A549 (cell line): ENCODE data around the gene PPIF. TPM values are rescaled to one million over a fixed set of nuclear protein-coding genes. Genes with fewer than 3 reads are reported as not detected.

Source experiments
- ATAC-seq, 2 experiments: fragments of 200-7000 bp in 1 of 2; fragments of >200 bp in 1 of 2; cut with Nextera tagmentation in 1 of 2; cut with Tn5 transposase in 1 of 2; 3 replicates each; pipeline versions ENCODE4 v1.8.0 to v1.9.1; 2018 to 2020; ENCODE audit warnings: mild to moderate bottlenecking in 1 of 2, moderate library complexity in 1 of 2
- CTCF ChIA-PET: fragments of 300-600 bp; sonication (Branson Sonifier 250); formaldehyde crosslinking; extraction: SDS; loops from one replicate; lab custom pipeline; 2021; ENCODE audit warnings: antibody characterized with exemption, inconsistent platforms; lab: Yijun Ruan, JAX
- POLR2A ChIA-PET: fragments of 350-600 bp; formaldehyde crosslinking; extraction: SDS; loops from one replicate; lab custom pipeline; 2021; ENCODE audit warnings: antibody characterized with exemption, inconsistent platforms; lab: Yijun Ruan, JAX
- DNase-seq, 2 experiments: peaks; one replicate each; pipeline versions ENCODE4 v3.0.0 to v3.0.0-alpha.2; 2011 to 2016; ENCODE audit warnings: low read depth in 1 of 2, low spot score in 1 of 2
- FAIRE-seq: peaks from 2 replicates; lab custom pipeline; 2011; peaks lifted over from hg19 to GRCh38; lab: Jason Lieb, UNC
- H3K27ac ChIP-seq, 2 experiments: fragments of >200 bp; sonication (Bioruptor Twin); formaldehyde crosslinking; 3 replicates each; pipeline ENCODE4 v1.5.1; 2016 to 2017
- H3K4me1 ChIP-seq: fragments of >200 bp; sonication (Bioruptor Twin); formaldehyde crosslinking; 3 replicates; pipeline ENCODE4 v1.6.1; 2016
- H3K4me2 ChIP-seq: fragments of >200 bp; sonication (Bioruptor Twin); formaldehyde crosslinking; 3 replicates; pipeline ENCODE4 v1.6.1; 2016
- H3K4me3 ChIP-seq: fragments of >200 bp; sonication (Bioruptor Twin); formaldehyde crosslinking; 3 replicates; pipeline ENCODE4 v1.5.1; 2016
- H3K9me3 ChIP-seq: fragments of >200 bp; sonication (Bioruptor Twin); formaldehyde crosslinking; 3 replicates; pipeline ENCODE4 v1.6.1; 2016
- CEBPB ChIP-seq, 2 experiments: fragments of >200 bp in 1 of 2; sonication (Bioruptor Twin) in 1 of 2; formaldehyde crosslinking in 1 of 2; IDR thresholded peaks; 2 replicates each; pipeline ENCODE4 v1.6.1; 2012 to 2016
- CHD2 ChIP-seq: fragments of 150-350 bp; IDR thresholded peaks from 2 replicates; pipeline ENCODE4 v1.6.1; 2014; ENCODE audit warnings: low read length; ENCODE audit not compliant: partially characterized antibody
- CHD4 ChIP-seq: fragments of 200-600 bp; sonication (generic); IDR thresholded peaks from 2 replicates; pipeline ENCODE4 v1.6.1; 2016; ENCODE audit warnings: antibody characterized with exemption, mild to moderate bottlenecking, borderline replicate concordance
- EHF ChIP-seq: fragments of 250-450 bp; sonication (Bioruptor Pico); IDR thresholded peaks from 2 replicates; pipeline ENCODE4 v1.5.0; 2020; ENCODE audit warnings: mild to moderate bottlenecking
- EHMT2 ChIP-seq: fragments of 200-600 bp; sonication (generic); IDR thresholded peaks from 2 replicates; pipeline ENCODE4 v1.6.1; 2016; ENCODE audit warnings: antibody characterized with exemption, low read depth, mild to moderate bottlenecking, moderate library complexity
- FOSL2 ChIP-seq, 2 experiments: fragments of 450-650 bp in 1 of 2; fragments of >200 bp in 1 of 2; sonication (Bioruptor Twin) in 1 of 2; formaldehyde crosslinking; IDR thresholded peaks; 2 replicates each; pipeline versions ENCODE4 v1.5.0 to v1.6.1; 2016 to 2020; ENCODE audit warnings: mild to moderate bottlenecking in 1 of 2, moderate library complexity in 1 of 2
- HOXA7 ChIP-seq: fragments of 250-450 bp; sonication (Bioruptor Pico); IDR thresholded peaks from 2 replicates; pipeline ENCODE4 v1.5.0; 2020; ENCODE audit warnings: mild to moderate bottlenecking, moderate library complexity
- HOXB13 ChIP-seq: fragments of 250-450 bp; sonication (Bioruptor Pico); IDR thresholded peaks from 2 replicates; pipeline ENCODE4 v1.5.0; 2020; ENCODE audit warnings: low read depth, mild to moderate bottlenecking, moderate library complexity
- JUNB ChIP-seq: fragments of >200 bp; sonication (Bioruptor Twin); formaldehyde crosslinking; IDR thresholded peaks from 2 replicates; pipeline ENCODE4 v1.6.1; 2016
- KDM5A ChIP-seq: fragments of 200-600 bp; sonication (generic); IDR thresholded peaks from 2 replicates; pipeline ENCODE4 v1.6.1; 2016; ENCODE audit warnings: antibody characterized with exemption, mild to moderate bottlenecking
- MAFK ChIP-seq: fragments of 450-650 bp; IDR thresholded peaks from 2 replicates; pipeline ENCODE4 v1.6.1; 2014; ENCODE audit not compliant: partially characterized antibody
- MAZ ChIP-seq: fragments of 150-350 bp; IDR thresholded peaks from 2 replicates; pipeline ENCODE4 v1.6.1; 2014; ENCODE audit warnings: antibody characterized with exemption, low read depth, low read length, borderline replicate concordance
- NFE2L2 ChIP-seq: fragments of 150-350 bp; conservative IDR thresholded peaks from 2 replicates; pipeline ENCODE4 v1.6.1; 2014; ENCODE audit warnings: low read length
- NPAS2 ChIP-seq: fragments of 250-450 bp; sonication (Bioruptor Pico); IDR thresholded peaks from 2 replicates; pipeline ENCODE4 v1.8.0; 2022; ENCODE audit warnings: mild to moderate bottlenecking, moderate library complexity, borderline replicate concordance
- RAD21 ChIP-seq, 2 experiments: fragments of >200 bp in 1 of 2; sonication (Bioruptor Twin) in 1 of 2; formaldehyde crosslinking in 1 of 2; IDR thresholded peaks in 1 of 2; conservative IDR thresholded peaks in 1 of 2; 2 replicates in 1 of 2; 3 replicates in 1 of 2; pipeline ENCODE4 v1.6.1; 2012 to 2018; ENCODE audit warnings: inconsistent platforms in 1 of 2
- RCOR1 ChIP-seq: fragments of 150-350 bp; IDR thresholded peaks from 2 replicates; pipeline ENCODE4 v1.6.1; 2014; ENCODE audit warnings: antibody characterized with exemption, low read length, low read depth
- RFX5 ChIP-seq: fragments of 450-650 bp; IDR thresholded peaks from 2 replicates; pipeline ENCODE4 v1.7.1; 2014; ENCODE audit warnings: antibody characterized with exemption, mild to moderate bottlenecking, moderate library complexity
- RNF2 ChIP-seq: fragments of 200-600 bp; sonication (generic); IDR thresholded peaks from 2 replicates; pipeline ENCODE4 v1.6.1; 2016; ENCODE audit warnings: low read depth, mild to moderate bottlenecking, antibody characterized with exemption, moderate library complexity, borderline replicate concordance
- WGBS: methylation state at CpG from one replicate; pipeline ENCODE4 v1.1.6; 2017; ENCODE audit errors: missing lambda C conversion rate; 5-methylcytosine and 5-hydroxymethylcytosine counted together
- polyA plus RNA-seq, 4 experiments: library from polyadenylated mRNA; depleted of rRNA in 3 of 4; stranded (reverse); fragments of >200 nt; fragmentation: RNase III in 1 of 4; extraction: RNeasy Plus Mini Kit Qiagen cat#74134 plus additional on column Dnase treatment in 1 of 4; gene quantifications; 2 replicates in 3 of 4; 3 replicates in 1 of 4; pipeline ENCODE4 v1.2.3, GENCODE V29; 2011 to 2017
- TF ChIP-seq, protein P1 (sequence below): fragments of 450-650 bp; IDR thresholded peaks from 2 replicates; pipeline ENCODE4 v1.6.1; 2014; ENCODE audit warnings: antibody characterized with exemption
- TF ChIP-seq, protein P2 (sequence below): fragments of 250-450 bp; sonication (Bioruptor Pico); IDR thresholded peaks from 2 replicates; pipeline ENCODE4 v1.5.0; 2020; ENCODE audit warnings: low read depth, mild to moderate bottlenecking, moderate library complexity
- TF ChIP-seq, protein P3 (sequence below): fragments of 250-450 bp; sonication (Bioruptor Pico); IDR thresholded peaks from 2 replicates; pipeline ENCODE4 v1.5.0; 2021; ENCODE audit warnings: mild to moderate bottlenecking, moderate library complexity, borderline replicate concordance
- TF ChIP-seq, protein P4 (sequence below): IDR thresholded peaks from 2 replicates; pipeline ENCODE4 v1.6.1; 2012; ENCODE audit warnings: low read depth, borderline replicate concordance
- TF ChIP-seq, protein P5 (sequence below): IDR thresholded peaks from 2 replicates; pipeline ENCODE4 v1.6.1; 2012
- TF ChIP-seq, protein P6 (sequence below): fragments of 200-600 bp; sonication (generic); IDR thresholded peaks from 2 replicates; pipeline ENCODE4 v1.6.1; 2016; ENCODE audit warnings: antibody characterized with exemption, mild to moderate bottlenecking, moderate library complexity

PPIF gene
- polyA plus RNA-seq, 2 of the 4 experiments (the other 2 are of a cell fraction), result 44.8 to 75.0 TPM

DNA sequence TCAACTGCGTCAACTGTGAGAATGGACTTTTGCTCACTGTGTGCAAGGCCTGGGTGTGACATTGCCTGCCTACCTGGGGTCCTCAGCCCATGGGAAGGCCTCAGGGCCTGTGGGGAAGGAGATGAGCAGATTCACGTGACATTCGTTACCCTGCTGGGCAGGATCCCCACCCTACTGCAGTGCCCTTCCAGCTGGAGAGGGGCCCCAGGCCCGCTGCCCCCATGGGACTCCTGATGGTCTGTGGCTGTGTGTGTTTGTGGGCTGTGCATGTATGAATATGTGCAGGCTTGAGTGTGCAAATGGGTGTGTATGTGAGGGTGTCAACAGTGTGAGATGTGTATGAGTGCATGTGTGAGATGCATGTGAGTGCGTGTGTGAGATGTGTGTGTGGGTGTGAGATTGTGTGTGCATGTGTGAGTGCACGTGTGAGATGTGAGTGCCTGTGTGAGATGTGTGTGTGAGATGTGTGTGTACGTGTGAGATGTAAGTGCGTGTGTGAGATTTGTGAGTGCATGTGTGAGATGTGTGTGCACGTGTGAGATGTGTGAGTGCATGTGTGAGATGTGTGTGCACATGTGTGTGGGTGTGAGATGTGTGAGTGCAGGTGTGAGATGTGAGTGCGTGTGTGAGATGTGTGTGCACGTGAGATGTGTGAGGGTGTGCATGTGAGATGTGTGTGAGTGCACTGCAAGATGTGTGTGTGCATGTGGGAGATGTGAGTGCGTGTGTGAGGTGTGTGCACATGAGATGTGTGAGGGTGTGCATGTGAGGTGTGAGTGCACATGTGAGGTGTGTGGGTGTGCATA, 29.7 kb downstream of the PPIF start:
- WGBS, result 86% methylated on average over 12 of the region's 12 CpGs
- Histone ChIP-seq H3K4me3 (no peak overlapping the region), H3K27ac (no peak overlapping the region), H3K4me1 (peaks cover 27% of the 10 kb centered on the region), H3K4me2 (no peak overlapping the region), H3K9me3 (no peaks in the 10 kb centered on the region)
- ChIA-PET CTCF (interaction anchor here (0.9 to 5.7 kb wide), 4 partner anchors 11 to 112 kb away, joined by 3 to 145 read pairs (median 15); no protein-coding TSS in a partner anchor), POLR2A (no interaction called here)
- DNase-seq (no peak), ATAC-seq (no peak), FAIRE-seq (no peak)
- TF ChIP-seq RNF2 (no peak), HOXA7 (CRISPR knock-in tag) (no peak), RFX5 (no peak), EHMT2 (no peak), HOXB13 (CRISPR knock-in tag) (no peak), CHD4 (no peak), RAD21 (conservative IDR thresholded peaks at IDR 0.05 in 1 of 2, IDR thresholded peaks at IDR 0.05 in 1 of 2) (no peak), KDM5A (no peak), MAZ (no peak), CEBPB (IDR thresholded peaks at IDR 0.05) (no peak), RCOR1 (no peak)
- TF ChIP-seq, protein P1, sequence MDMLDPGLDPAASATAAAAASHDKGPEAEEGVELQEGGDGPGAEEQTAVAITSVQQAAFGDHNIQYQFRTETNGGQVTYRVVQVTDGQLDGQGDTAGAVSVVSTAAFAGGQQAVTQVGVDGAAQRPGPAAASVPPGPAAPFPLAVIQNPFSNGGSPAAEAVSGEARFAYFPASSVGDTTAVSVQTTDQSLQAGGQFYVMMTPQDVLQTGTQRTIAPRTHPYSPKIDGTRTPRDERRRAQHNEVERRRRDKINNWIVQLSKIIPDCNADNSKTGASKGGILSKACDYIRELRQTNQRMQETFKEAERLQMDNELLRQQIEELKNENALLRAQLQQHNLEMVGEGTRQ, result no peak
- TF ChIP-seq, protein P2, sequence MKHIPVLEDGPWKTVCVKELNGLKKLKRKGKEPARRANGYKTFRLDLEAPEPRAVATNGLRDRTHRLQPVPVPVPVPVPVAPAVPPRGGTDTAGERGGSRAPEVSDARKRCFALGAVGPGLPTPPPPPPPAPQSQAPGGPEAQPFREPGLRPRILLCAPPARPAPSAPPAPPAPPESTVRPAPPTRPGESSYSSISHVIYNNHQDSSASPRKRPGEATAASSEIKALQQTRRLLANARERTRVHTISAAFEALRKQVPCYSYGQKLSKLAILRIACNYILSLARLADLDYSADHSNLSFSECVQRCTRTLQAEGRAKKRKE (CRISPR knock-in tag), result no peak
- TF ChIP-seq, protein P3, sequence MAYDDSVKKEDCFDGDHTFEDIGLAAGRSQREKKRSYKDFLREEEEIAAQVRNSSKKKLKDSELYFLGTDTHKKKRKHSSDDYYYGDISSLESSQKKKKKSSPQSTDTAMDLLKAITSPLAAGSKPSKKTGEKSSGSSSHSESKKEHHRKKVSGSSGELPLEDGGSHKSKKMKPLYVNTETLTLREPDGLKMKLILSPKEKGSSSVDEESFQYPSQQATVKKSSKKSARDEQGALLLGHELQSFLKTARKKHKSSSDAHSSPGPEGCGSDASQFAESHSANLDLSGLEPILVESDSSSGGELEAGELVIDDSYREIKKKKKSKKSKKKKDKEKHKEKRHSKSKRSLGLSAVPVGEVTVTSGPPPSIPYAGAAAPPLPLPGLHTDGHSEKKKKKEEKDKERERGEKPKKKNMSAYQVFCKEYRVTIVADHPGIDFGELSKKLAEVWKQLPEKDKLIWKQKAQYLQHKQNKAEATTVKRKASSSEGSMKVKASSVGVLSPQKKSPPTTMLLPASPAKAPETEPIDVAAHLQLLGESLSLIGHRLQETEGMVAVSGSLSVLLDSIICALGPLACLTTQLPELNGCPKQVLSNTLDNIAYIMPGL (CRISPR knock-in tag), result no peak

DNA sequence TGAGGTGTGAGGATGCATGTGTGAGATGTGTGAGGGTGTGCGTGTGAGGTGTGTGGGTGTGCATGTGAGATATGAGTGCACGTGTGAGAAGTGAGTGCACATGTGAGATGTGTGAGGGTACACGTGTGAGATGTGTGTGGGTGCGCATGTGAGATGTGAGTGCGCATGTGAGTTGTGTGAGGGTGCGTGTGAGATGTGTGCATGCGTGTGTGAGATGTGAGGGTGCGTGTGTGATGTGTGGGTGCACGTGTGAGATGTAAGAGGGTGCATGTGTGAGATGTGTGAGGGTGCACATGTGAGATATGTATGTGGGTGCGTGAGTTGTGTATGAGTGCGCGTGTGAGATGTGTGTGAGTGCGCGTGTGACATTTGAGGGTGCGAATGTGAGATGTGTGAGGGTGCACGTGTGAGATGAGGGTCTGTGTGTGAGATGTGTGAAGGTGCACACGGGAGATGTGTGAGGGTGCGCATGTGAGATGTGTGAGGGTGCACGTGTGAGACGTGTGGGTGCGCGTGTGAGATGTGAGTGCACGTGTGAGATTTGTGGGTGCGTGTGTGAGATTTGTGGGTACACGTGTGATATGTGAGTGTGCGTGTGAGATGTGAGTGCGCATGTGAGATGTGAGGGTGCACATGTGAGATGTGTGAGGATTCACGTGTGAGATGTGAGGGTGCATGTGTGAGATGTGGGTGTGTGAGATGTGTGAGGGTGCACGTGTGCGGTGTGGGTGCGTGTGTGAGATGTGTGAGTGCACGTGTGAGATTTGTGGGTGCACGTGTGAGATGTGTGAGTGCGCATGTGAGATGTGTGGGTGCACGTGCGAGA, 30.5 kb downstream of the PPIF start:
- H3K27ac ChIP-seq, result no peak overlapping the region
- 87% methylated on average over 36 of the region's 36 CpGs for WGBS
- TF ChIP-seq HOXB13 (CRISPR knock-in tag) (no peak), CHD2 (no peak), NFE2L2 (no peak), MAZ (no peak), NPAS2 (no peak), FOSL2 (IDR thresholded peaks at IDR 0.05) (no peak), FOSL2 (CRISPR knock-in tag; IDR thresholded peaks at IDR 0.05) (no peak), EHF (CRISPR knock-in tag) (no peak), MAFK (no peak), JUNB (no peak)
- TF ChIP-seq, protein P4, sequence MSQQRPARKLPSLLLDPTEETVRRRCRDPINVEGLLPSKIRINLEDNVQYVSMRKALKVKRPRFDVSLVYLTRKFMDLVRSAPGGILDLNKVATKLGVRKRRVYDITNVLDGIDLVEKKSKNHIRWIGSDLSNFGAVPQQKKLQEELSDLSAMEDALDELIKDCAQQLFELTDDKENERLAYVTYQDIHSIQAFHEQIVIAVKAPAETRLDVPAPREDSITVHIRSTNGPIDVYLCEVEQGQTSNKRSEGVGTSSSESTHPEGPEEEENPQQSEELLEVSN, result no peak
- TF ChIP-seq, protein P5, sequence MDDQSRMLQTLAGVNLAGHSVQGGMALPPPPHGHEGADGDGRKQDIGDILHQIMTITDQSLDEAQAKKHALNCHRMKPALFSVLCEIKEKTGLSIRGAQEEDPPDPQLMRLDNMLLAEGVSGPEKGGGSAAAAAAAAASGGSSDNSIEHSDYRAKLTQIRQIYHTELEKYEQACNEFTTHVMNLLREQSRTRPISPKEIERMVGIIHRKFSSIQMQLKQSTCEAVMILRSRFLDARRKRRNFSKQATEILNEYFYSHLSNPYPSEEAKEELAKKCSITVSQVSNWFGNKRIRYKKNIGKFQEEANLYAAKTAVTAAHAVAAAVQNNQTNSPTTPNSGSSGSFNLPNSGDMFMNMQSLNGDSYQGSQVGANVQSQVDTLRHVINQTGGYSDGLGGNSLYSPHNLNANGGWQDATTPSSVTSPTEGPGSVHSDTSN, result no peak
- TF ChIP-seq, protein P6, sequence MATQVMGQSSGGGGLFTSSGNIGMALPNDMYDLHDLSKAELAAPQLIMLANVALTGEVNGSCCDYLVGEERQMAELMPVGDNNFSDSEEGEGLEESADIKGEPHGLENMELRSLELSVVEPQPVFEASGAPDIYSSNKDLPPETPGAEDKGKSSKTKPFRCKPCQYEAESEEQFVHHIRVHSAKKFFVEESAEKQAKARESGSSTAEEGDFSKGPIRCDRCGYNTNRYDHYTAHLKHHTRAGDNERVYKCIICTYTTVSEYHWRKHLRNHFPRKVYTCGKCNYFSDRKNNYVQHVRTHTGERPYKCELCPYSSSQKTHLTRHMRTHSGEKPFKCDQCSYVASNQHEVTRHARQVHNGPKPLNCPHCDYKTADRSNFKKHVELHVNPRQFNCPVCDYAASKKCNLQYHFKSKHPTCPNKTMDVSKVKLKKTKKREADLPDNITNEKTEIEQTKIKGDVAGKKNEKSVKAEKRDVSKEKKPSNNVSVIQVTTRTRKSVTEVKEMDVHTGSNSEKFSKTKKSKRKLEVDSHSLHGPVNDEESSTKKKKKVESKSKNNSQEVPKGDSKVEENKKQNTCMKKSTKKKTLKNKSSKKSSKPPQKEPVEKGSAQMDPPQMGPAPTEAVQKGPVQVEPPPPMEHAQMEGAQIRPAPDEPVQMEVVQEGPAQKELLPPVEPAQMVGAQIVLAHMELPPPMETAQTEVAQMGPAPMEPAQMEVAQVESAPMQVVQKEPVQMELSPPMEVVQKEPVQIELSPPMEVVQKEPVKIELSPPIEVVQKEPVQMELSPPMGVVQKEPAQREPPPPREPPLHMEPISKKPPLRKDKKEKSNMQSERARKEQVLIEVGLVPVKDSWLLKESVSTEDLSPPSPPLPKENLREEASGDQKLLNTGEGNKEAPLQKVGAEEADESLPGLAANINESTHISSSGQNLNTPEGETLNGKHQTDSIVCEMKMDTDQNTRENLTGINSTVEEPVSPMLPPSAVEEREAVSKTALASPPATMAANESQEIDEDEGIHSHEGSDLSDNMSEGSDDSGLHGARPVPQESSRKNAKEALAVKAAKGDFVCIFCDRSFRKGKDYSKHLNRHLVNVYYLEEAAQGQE, result no peak

More for the DNA sequence above, 30.5 kb downstream of the PPIF start:
- ATAC-seq (no peak), DNase-seq (no peak), FAIRE-seq (no peak)
- Histone ChIP-seq H3K4me1 (peaks cover 33% of the 10 kb centered on the region), H3K4me2 (no peak overlapping the region), H3K9me3 (no peaks in the 10 kb centered on the region), H3K4me3 (no peak overlapping the region)
- CTCF ChIA-PET, result no interaction called here
- POLR2A ChIA-PET, result no interaction called here
